K562 (cell line): ENCODE data around the gene CPSF4L. TPM values are rescaled to one million over a fixed set of nuclear protein-coding genes. Genes with fewer than 3 reads are reported as not detected.

Experiments used
- CBX3 ChIP-seq, 2 experiments: IDR thresholded peaks; 1 replicate in 1 of 2; 2 replicates in 1 of 2; pipeline ENCODE4 v1.6.1; 2012; ENCODE audit warnings: inconsistent platforms in 2 of 2, low read length in 2 of 2, borderline replicate concordance in 1 of 2, control low read depth in 1 of 2
- EGR1 ChIP-seq: fragments of 450-650 bp; conservative IDR thresholded peaks from 2 replicates; pipeline ENCODE4 v1.6.1; 2017; ENCODE audit warnings: mild to moderate bottlenecking
- KLF16 ChIP-seq: IDR thresholded peaks from 2 replicates; pipeline ENCODE4 v1.6.1; 2016; ENCODE audit warnings: antibody characterized with exemption
- SMARCA4 ChIP-seq: fragments of 450-650 bp; IDR thresholded peaks from 2 replicates; pipeline ENCODE4 v1.6.1; 2016
- SREBF1 ChIP-seq: fragments of 150-350 bp; IDR thresholded peaks from 2 replicates; pipeline ENCODE4 v1.6.1; 2014; ENCODE audit warnings: antibody characterized with exemption, low read depth, low read length, borderline replicate concordance
- VEZF1 ChIP-seq: fragments of 200-800 bp; sonication (Bioruptor generic); IDR thresholded peaks from 2 replicates; pipeline ENCODE4 v1.6.1; 2017; ENCODE audit warnings: missing genetic modification characterization, missing compliant biosample characterization
- ZNF212 ChIP-seq: fragments of 450-650 bp; formaldehyde crosslinking; IDR thresholded peaks from 2 replicates; pipeline ENCODE4 v1.4.0; 2020; ENCODE audit warnings: mild to moderate bottlenecking
- ZNF395 ChIP-seq: fragments of 200-800 bp; sonication (Bioruptor generic); IDR thresholded peaks from 2 replicates; pipeline ENCODE4 v1.6.1; 2017; ENCODE audit warnings: missing genetic modification characterization, missing compliant biosample characterization
- polyA plus RNA-seq, 8 experiments: library from polyadenylated mRNA; depleted of rRNA in 4 of 8; stranded (reverse) in 5 of 8; unstranded in 3 of 8; fragments of >200 nt; fragmentation: Nextera tagmentation in 2 of 8; fragmentation: Illumina TruSeq in 1 of 8; extraction: Ambion mirVana in 2 of 8; extraction: Trizol in 1 of 8; gene quantifications; 2 replicates each; pipeline versions ENCODE4 v1.2.1 to v1.2.3, GENCODE V29; 2011 to 2014; ENCODE audit warnings: inconsistent platforms in 1 of 8, missing spikeins in 1 of 8
- total RNA-seq, 7 experiments: library from RNA; depleted of rRNA in 6 of 7; stranded (reverse); fragments of >200 nt in 6 of 7; fragmentation: Illumina TruSeq in 2 of 7; extraction: Trizol in 2 of 7; gene quantifications; 2 replicates each; pipeline versions ENCODE4 v1.2.1 to v1.2.3, GENCODE V29; 2011 to 2021; ENCODE audit warnings: low replicate concordance in 1 of 7

Gene CPSF4L
- total and polyA plus RNA-seq, 9 of the 15 experiments (the other 6 are each of a cell fraction or from before 2014, with no cell fraction given) = not detected

GRCh38 chr17:73288534-73289302 is 27.0 kb upstream of the CPSF4L start (continued):
- TF ChIP-seq ZNF395 (CRISPR knock-in tag) = no peak
- TF ChIP-seq VEZF1 = peak; percentile 76
- no peak for TF ChIP-seq ZNF212 (CRISPR knock-in tag)
- TF ChIP-seq KLF16 = peak; percentile 51; the same call in 1 of the 2 replicates
- no peak for TF ChIP-seq SREBF1
- TF ChIP-seq EGR1 = peak; percentile 89
- TF ChIP-seq SMARCA4 = peak; percentile 41; the same call in 1 of the 2 replicates
- 0 out of 3 replicates have a peak, but pooled peaks of 1 of the 2 experiments have one; percentile 24 for TF ChIP-seq CBX3 (IDR thresholded peaks at IDR 0.05; ENCODE audit: borderline replicate concordance in 1 of 2, low read length in 2 of 2)
- TF ChIP-seq, all 486 proteins: peak for 61
